Suprapubic skin (tissue), 4 donors: ENCODE results near the gene RUNX1.

Source experiments
- CTCF ChIP-seq, 2 donors: fragments of 200-600 bp in 1 of 2; fragments of 450-650 bp in 1 of 2; sonication (generic) in 1 of 2; IDR thresholded peaks; one replicate each; pipeline ENCODE4 v1.5.1; 2016 to 2019; ENCODE audit warnings: antibody characterized with exemption in 2 of 2, mild to moderate bottlenecking in 1 of 2, moderate library complexity in 1 of 2
- POLR2A ChIP-seq, 2 donors: fragments of 450-650 bp; IDR thresholded peaks; one replicate each; pipeline ENCODE4 v1.6.1; 2017; ENCODE audit warnings: antibody characterized with exemption in 2 of 2, mild to moderate bottlenecking in 2 of 2, moderate library complexity in 2 of 2
- POLR2AphosphoS5 ChIP-seq, 3 donors: sonication (generic); formaldehyde crosslinking; IDR thresholded peaks; one replicate each; pipeline ENCODE4 v1.6.1; 2017; ENCODE audit warnings: antibody characterized with exemption in 3 of 3

GRCh38 chr21:34830386-34831170, 218.5 kb downstream of the RUNX1 start:
- TF ChIP-seq CTCF (IDR thresholded peaks at IDR 0.05) (no peak), POLR2A (IDR thresholded peaks at IDR 0.05) (no peak), POLR2AphosphoS5 (IDR thresholded peaks at IDR 0.05) (no peak)
